CD4-positive, alpha-beta memory T cell (primary cell): Measurements from ENCODE around the gene CMPK2. TPM values are rescaled to one million over a fixed set of nuclear protein-coding genes. Genes with fewer than 3 reads are reported as not detected.

ENCODE experiments used
- CTCF ChIA-PET: fragments of 350-600 bp; sonication (Branson Sonifier 250); formaldehyde crosslinking; loops from one replicate; lab custom pipeline; 2021; ENCODE audit warnings: inconsistent platforms; ENCODE audit not compliant: partially characterized antibody; lab: Charles Lee
- POLR2A ChIA-PET: fragments of 350-600 bp; sonication (Branson Sonifier 250); formaldehyde crosslinking; loops from one replicate; lab custom pipeline; 2021; ENCODE audit not compliant: partially characterized antibody; lab: Charles Lee
- DNase-seq, 5 donors: peaks; one replicate each; pipeline versions ENCODE4 v3.0.0 to v3.0.0-alpha.2; 2020 to 2022; ENCODE audit warnings: mixed read lengths in 1 of 5
- H3K27ac ChIP-seq: one replicate; pipeline ENCODE4 v1.7.0; 2013; ENCODE audit warnings: low read depth, low read length
- H3K27me3 ChIP-seq: 2 replicates; pipeline ENCODE4 v1.7.0; 2013; ENCODE audit warnings: mild to moderate bottlenecking, low read length, moderate library complexity; ENCODE audit not compliant: insufficient read depth
- H3K36me3 ChIP-seq: 2 replicates; pipeline ENCODE4 v1.7.0; 2013; ENCODE audit warnings: mild to moderate bottlenecking, low read length, moderate library complexity; ENCODE audit not compliant: insufficient read depth
- H3K4me1 ChIP-seq: 2 replicates; pipeline ENCODE4 v1.7.0; 2013; ENCODE audit warnings: mild to moderate bottlenecking, low read length, moderate library complexity; ENCODE audit not compliant: insufficient read depth
- H3K4me3 ChIP-seq, 2 donors: one replicate each; pipeline ENCODE4 v1.7.0; 2013; ENCODE audit warnings: low read length in 2 of 2, mild to moderate bottlenecking in 1 of 2
- H3K9me3 ChIP-seq, 2 donors: one replicate each; pipeline ENCODE4 v1.7.0; 2013; ENCODE audit warnings: low read length in 2 of 2, control low read depth in 1 of 2; ENCODE audit not compliant: control insufficient read depth in 1 of 2
- H3K27ac Mint-ChIP-seq, 7 donors: one replicate each; pipeline ENCODE4 v1.8.0; 2020 to 2021; ENCODE audit warnings: mixed read lengths in 7 of 7, mild to moderate bottlenecking in 6 of 7, inconsistent platforms in 3 of 7, moderate library complexity in 3 of 7
- H3K27me3 Mint-ChIP-seq, 2 donors: one replicate each; pipeline ENCODE4 v1.8.0; 2020 to 2021; ENCODE audit warnings: mixed read lengths in 2 of 2
- H3K36me3 Mint-ChIP-seq, 2 donors: one replicate each; pipeline ENCODE4 v1.8.0; 2020 to 2021; ENCODE audit warnings: mixed read lengths in 2 of 2, inconsistent platforms in 1 of 2, mild to moderate bottlenecking in 1 of 2
- H3K4me1 Mint-ChIP-seq, 4 donors: one replicate each; pipeline ENCODE4 v1.8.0; 2020 to 2021; ENCODE audit warnings: mixed read lengths in 4 of 4, mild to moderate bottlenecking in 1 of 4
- H3K4me3 Mint-ChIP-seq, 8 donors: one replicate each; pipeline ENCODE4 v1.8.0; 2020 to 2021; ENCODE audit warnings: mixed read lengths in 8 of 8, mild to moderate bottlenecking in 7 of 8, moderate library complexity in 6 of 8, inconsistent platforms in 3 of 8
- H3K9me3 Mint-ChIP-seq, 8 donors: one replicate each; pipeline ENCODE4 v1.8.0; 2020 to 2021; ENCODE audit warnings: mixed read lengths in 8 of 8, mild to moderate bottlenecking in 5 of 8, inconsistent platforms in 3 of 8, moderate library complexity in 1 of 8
- intact Hi-C: fragments of 100-400 bp; cut with micrococcal nuclease; formaldehyde crosslinking; loops from one replicate; pipeline ENCODE4 v1.15.1; 2023
- polyA plus RNA-seq, 2 donors: library from polyadenylated mRNA; unstranded; fragments of 300-500 nt; fragmentation: Illumina TruSeq; gene quantifications; one replicate each; pipeline ENCODE4 v1.2.3, GENCODE V29; 2021
- total RNA-seq, 2 experiments: library from RNA; stranded (reverse); gene quantifications; one replicate each; pipeline ENCODE4 v1.2.3, GENCODE V29; 2021

Gene CMPK2
- total and polyA plus RNA-seq, 4 experiments from 2014 or later, result 3.5 to 9.7 (median 5.2) TPM

- peaks cover 0 to 5% (median 1%) of the 10 kb centered on the region in 8 donors for H3K9me3 Mint-ChIP-seq
- DNase-seq, result peak; percentile 52 to 61 (median 56)
- H3K4me1 ChIP-seq, result peaks cover 54% of the 10 kb centered on the region
- no peaks in the 10 kb centered on the region for H3K27me3 Mint-ChIP-seq
- peak within 1 kb of the TSS; percentile 85 to 93 (median 90) for H3K4me3 Mint-ChIP-seq
- intact Hi-C loops, result loop anchor here (1.0 kb wide), 2 partner anchors 11 to 32 kb away; no protein-coding TSS in a partner anchor
- H3K27ac ChIP-seq, result peak within 1 kb of the TSS; percentile 59
- H3K4me3 ChIP-seq, result peak within 1 kb of the TSS; percentile 52 to 67
- ChIA-PET CTCF (interaction anchor here (1.0 to 6.2 kb wide), 16 partner anchors 7 to 170 kb away, joined by 3 to 116 read pairs (median 4); partner anchors contain the start of genes CMPK2 and RNF144A), POLR2A (interaction anchor here (1.0 to 6.2 kb wide), 9 partner anchors 10 to 1804 kb away, joined by 3 to 77 read pairs (median 8); partner anchors contain the start of genes CMPK2, ID2 and RNF144A)
- H3K36me3 Mint-ChIP-seq, result peaks cover 5 to 11% of the 10 kb centered on the region in 2 donors
- H3K27ac Mint-ChIP-seq, result peak within 1 kb of the TSS; percentile 82 to 93 (median 90)
- no peaks in the 10 kb centered on the region for H3K9me3 ChIP-seq
- H3K27me3 ChIP-seq, result no peaks in the 10 kb centered on the region
- H3K4me1 Mint-ChIP-seq, result peaks cover 41 to 57% (median 46%) of the 10 kb centered on the region in 4 donors
- H3K36me3 ChIP-seq, result no peaks in the 10 kb centered on the region
Observed at GRCh38 chr2:6877402-6878304, 11.9 kb upstream of the CMPK2 start, which contains the start of gene RSAD2. RSAD2 (plus strand) TSS chr2:6877777; CDS start chr2:6877801, 24 bp downstream.

- H3K4me3 ChIP-seq, result no peak overlapping the region
- Mint-ChIP-seq H3K27ac (peak overlapping the region in 2 of 7 donors; percentile 18 to 29), H3K27me3 (peaks cover 0 to 3% of the 10 kb centered on the region in 2 donors), H3K4me1 (peaks cover 41 to 52% (median 43%) of the 10 kb centered on the region in 4 donors), H3K9me3 (peaks cover 0 to 5% (median 1%) of the 10 kb centered on the region in 8 donors), H3K36me3 (peaks cover 5% of the 10 kb centered on the region in 2 donors), H3K4me3 (peak overlapping the region in 3 of 8 donors; percentile 10 to 90 (median 26))
- no peak for DNase-seq
- intact Hi-C loops, result no loop called here
- POLR2A ChIA-PET, result interaction anchor here (2.2 to 6.2 kb wide), 4 partner anchors 8 to 40 kb away, joined by 8 to 77 read pairs (median 21); partner anchors contain the start of genes CMPK2 and RNF144A
- no peak overlapping the region for H3K27ac ChIP-seq
- CTCF ChIA-PET, result interaction anchor here (0.7 to 6.2 kb wide), 5 partner anchors 9 to 40 kb away, joined by 3 to 116 read pairs (median 3); partner anchors contain the start of gene CMPK2
- no peaks in the 10 kb centered on the region for H3K9me3 ChIP-seq
- H3K4me1 ChIP-seq, result peaks cover 46% of the 10 kb centered on the region
- H3K36me3 ChIP-seq, result no peaks in the 10 kb centered on the region
- H3K27me3 ChIP-seq, result no peaks in the 10 kb centered on the region
Observed at GRCh38 chr2:6876309-6876708, 10.6 kb upstream of the CMPK2 start.

GRCh38 chr2:6874032-6874431 lies 8.3 kb upstream of the CMPK2 start:
- Histone ChIP-seq H3K36me3 (no peaks in the 10 kb centered on the region), H3K4me3 (no peak overlapping the region), H3K27me3 (no peaks in the 10 kb centered on the region), H3K27ac (no peak overlapping the region), H3K9me3 (no peaks in the 10 kb centered on the region), H3K4me1 (peaks cover 24% of the 10 kb centered on the region)
- Mint-ChIP-seq H3K27me3 (peaks cover 0 to 3% of the 10 kb centered on the region in 2 donors), H3K4me3 (no peak overlapping the region), H3K27ac (no peak overlapping the region), H3K4me1 (peaks cover 21 to 30% (median 23%) of the 10 kb centered on the region in 4 donors), H3K9me3 (peaks cover 0 to 5% (median 1%) of the 10 kb centered on the region in 8 donors), H3K36me3 (peaks cover 5% of the 10 kb centered on the region in 2 donors)
- CTCF ChIA-PET, result no interaction called here
- no peak for DNase-seq
- POLR2A ChIA-PET, result no interaction called here
- intact Hi-C loops, result no loop called here

GRCh38 chr2:6872394-6872793 lies 6.7 kb upstream of the CMPK2 start:
- intact Hi-C loops, result no loop called here
- Histone ChIP-seq H3K4me3 (no peak overlapping the region), H3K4me1 (peaks cover 8% of the 10 kb centered on the region), H3K9me3 (no peaks in the 10 kb centered on the region), H3K36me3 (no peaks in the 10 kb centered on the region), H3K27ac (no peak overlapping the region), H3K27me3 (no peaks in the 10 kb centered on the region)
- ChIA-PET CTCF (interaction anchor here (1.3 to 1.9 kb wide), 2 partner anchors 10 to 25 kb away, joined by 3 to 8 read pairs; no protein-coding TSS in a partner anchor), POLR2A (no interaction called here)
- peaks cover 4 to 5% of the 10 kb centered on the region in 2 donors for H3K36me3 Mint-ChIP-seq
- no peak overlapping the region for H3K4me3 Mint-ChIP-seq
- peaks cover 0 to 5% (median 1%) of the 10 kb centered on the region in 8 donors for H3K9me3 Mint-ChIP-seq
- peaks cover 0 to 3% of the 10 kb centered on the region in 2 donors for H3K27me3 Mint-ChIP-seq
- no peak for DNase-seq
- H3K4me1 Mint-ChIP-seq, result peaks cover 5 to 15% (median 14%) of the 10 kb centered on the region in 4 donors
- H3K27ac Mint-ChIP-seq, result no peak overlapping the region

GRCh38 chr2:6866982-6867381 lies 1.3 kb upstream of the CMPK2 start:
- Mint-ChIP-seq H3K4me3 (peak overlapping the region in 7 of 8 donors; percentile 39 to 100 (median 73)), H3K9me3 (no peaks in the 10 kb centered on the region), H3K27ac (peak overlapping the region in 1 of 7 donors; percentile 88), H3K4me1 (peaks cover 12 to 20% (median 17%) of the 10 kb centered on the region in 4 donors), H3K36me3 (peaks cover 11 to 17% of the 10 kb centered on the region in 2 donors), H3K27me3 (no peaks in the 10 kb centered on the region)
- Histone ChIP-seq H3K27me3 (no peaks in the 10 kb centered on the region), H3K27ac (no peak overlapping the region), H3K9me3 (no peaks in the 10 kb centered on the region), H3K4me3 (no peak overlapping the region), H3K36me3 (no peaks in the 10 kb centered on the region), H3K4me1 (peaks cover 22% of the 10 kb centered on the region)
- intact Hi-C loops, result loop anchor here (1.0 kb wide), 2 partner anchors 10 to 41 kb away; partner anchors contain the start of gene RSAD2
- ChIA-PET POLR2A (interaction anchor here (1.1 to 4.1 kb wide), 6 partner anchors 11 to 178 kb away, joined by 4 to 77 read pairs (median 12); partner anchors contain the start of gene RSAD2), CTCF (interaction anchor here (0.8 to 6.8 kb wide), 15 partner anchors 10 to 191 kb away, joined by 3 to 116 read pairs (median 4); partner anchors contain the start of gene RSAD2)
- no peak for DNase-seq

GRCh38 chr2:6866275-6866671 lies 566 bp upstream of the CMPK2 start:
- DNase-seq, result peak; percentile 31 to 55 (median 45)
- no peaks in the 10 kb centered on the region for H3K27me3 ChIP-seq
- H3K36me3 ChIP-seq, result no peaks in the 10 kb centered on the region
- Mint-ChIP-seq H3K36me3 (peaks cover 18 to 24% of the 10 kb centered on the region in 2 donors), H3K4me3 (peak overlapping the region; percentile 89 to 100 (median 96)), H3K9me3 (peaks cover 0 to 5% (median 0%) of the 10 kb centered on the region in 8 donors), H3K27ac (peak overlapping the region; percentile 88 to 99 (median 96)), H3K4me1 (peaks cover 12 to 23% (median 17%) of the 10 kb centered on the region in 4 donors), H3K27me3 (no peaks in the 10 kb centered on the region)
- peak overlapping the region; percentile 88 to 95 for H3K4me3 ChIP-seq
- ChIA-PET POLR2A (interaction anchor here (0.7 to 4.1 kb wide), 11 partner anchors 9 to 1816 kb away, joined by 3 to 77 read pairs (median 4); partner anchors contain the start of genes ID2 and RSAD2), CTCF (interaction anchor here (0.8 to 6.8 kb wide), 23 partner anchors 9 to 191 kb away, joined by 3 to 116 read pairs (median 4); partner anchors contain the start of gene RSAD2)
- intact Hi-C loops, result loop anchor here (1.0 kb wide), 2 partner anchors 11 to 40 kb away; partner anchors contain the start of gene RSAD2
- peaks cover 22% of the 10 kb centered on the region for H3K4me1 ChIP-seq
- peak overlapping the region; percentile 41 for H3K27ac ChIP-seq
- no peaks in the 10 kb centered on the region for H3K9me3 ChIP-seq
